Mammary epithelial cell (primary cell): Measurements from ENCODE around the gene RAP1B.

Source experiments
- EZH2 ChIP-seq: IDR thresholded peaks from 2 replicates; pipeline ENCODE4 v1.6.1; 2012; ENCODE audit warnings: low read length, inconsistent platforms, borderline replicate concordance
- TF ChIP-seq, protein P1 (sequence below), 2 donors: IDR thresholded peaks in 1 of 2; conservative IDR thresholded peaks in 1 of 2; 2 replicates each; pipeline ENCODE4 v1.5.1; 2011 to 2012; ENCODE audit warnings: inconsistent platforms in 2 of 2, low read length in 2 of 2, mild to moderate bottlenecking in 2 of 2, control low read depth in 1 of 2, low read depth in 1 of 2; ENCODE audit not compliant: insufficient read depth in 1 of 2; ENCODE audit errors: extremely low read depth in 1 of 2

DNA sequence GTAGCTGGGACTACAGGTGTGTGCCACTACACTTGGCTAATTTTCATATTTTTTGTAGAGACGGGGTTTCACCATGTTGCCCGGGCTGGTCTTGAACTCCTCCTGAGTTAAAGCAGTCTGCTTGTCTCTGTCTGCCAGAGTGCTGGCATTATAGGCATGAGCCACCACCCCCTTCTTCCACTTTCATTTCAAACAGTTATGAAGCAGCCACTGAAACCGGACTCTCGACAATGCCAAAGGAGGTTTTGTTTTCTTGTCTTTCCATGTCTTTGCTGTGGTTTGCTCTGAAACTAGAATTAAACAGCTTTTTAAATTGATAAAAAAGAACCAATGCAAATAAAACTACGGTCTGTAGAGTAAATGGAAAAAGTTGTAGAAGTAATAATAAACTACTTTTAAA is 30.4 kb downstream of the RAP1B start:
- TF ChIP-seq, protein P1, sequence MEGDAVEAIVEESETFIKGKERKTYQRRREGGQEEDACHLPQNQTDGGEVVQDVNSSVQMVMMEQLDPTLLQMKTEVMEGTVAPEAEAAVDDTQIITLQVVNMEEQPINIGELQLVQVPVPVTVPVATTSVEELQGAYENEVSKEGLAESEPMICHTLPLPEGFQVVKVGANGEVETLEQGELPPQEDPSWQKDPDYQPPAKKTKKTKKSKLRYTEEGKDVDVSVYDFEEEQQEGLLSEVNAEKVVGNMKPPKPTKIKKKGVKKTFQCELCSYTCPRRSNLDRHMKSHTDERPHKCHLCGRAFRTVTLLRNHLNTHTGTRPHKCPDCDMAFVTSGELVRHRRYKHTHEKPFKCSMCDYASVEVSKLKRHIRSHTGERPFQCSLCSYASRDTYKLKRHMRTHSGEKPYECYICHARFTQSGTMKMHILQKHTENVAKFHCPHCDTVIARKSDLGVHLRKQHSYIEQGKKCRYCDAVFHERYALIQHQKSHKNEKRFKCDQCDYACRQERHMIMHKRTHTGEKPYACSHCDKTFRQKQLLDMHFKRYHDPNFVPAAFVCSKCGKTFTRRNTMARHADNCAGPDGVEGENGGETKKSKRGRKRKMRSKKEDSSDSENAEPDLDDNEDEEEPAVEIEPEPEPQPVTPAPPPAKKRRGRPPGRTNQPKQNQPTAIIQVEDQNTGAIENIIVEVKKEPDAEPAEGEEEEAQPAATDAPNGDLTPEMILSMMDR (conservative IDR thresholded peaks at IDR 0.05 in 1 of 2, IDR thresholded peaks at IDR 0.05 in 1 of 2; ENCODE audit: extremely low read depth in 1 of 2, insufficient read depth in 1 of 2, low read depth in 1 of 2, low read length in 2 of 2) = no peak
- no peak for TF ChIP-seq EZH2
